CD4-positive, alpha-beta T cell treated with Interleukin-12 subunit alpha and Interleukin-12 subunit beta, for 1 hour (primary cell): ENCODE results near the gene UBXN7.
"Not testable (repeated sequence)": the region's sequence is repeated elsewhere in the genome, so short reads cannot be mapped to it uniquely, and the experiment has no call there.

Experiments
- DNase-seq: peaks from one replicate; pipeline ENCODE4 v3.0.0-alpha.2; 2020

UBXN7 gene

GRCh38 chr3:196412704-196413103, 19.5 kb downstream of the UBXN7 start:
- DNase-seq = no peak

DNA sequence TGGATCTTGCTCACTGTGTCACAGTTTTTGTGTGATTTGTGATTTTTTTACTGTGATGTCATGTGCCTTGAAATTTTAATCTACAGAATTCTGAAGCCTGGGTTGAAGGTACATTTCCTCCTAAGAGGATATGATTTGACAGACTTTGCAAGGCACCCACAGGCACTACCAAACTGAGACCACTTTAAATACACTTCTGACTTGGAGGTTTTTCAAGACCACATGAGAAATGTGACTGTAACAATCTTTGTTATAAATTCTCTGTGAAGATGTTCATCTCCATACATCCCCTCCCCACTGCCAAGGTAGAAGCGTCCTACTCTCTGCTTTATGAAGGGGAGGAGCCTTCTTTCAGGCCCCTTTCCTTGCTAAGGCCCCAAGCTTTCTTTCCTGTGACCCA, 22.8 kb downstream of the UBXN7 start:
- no peak for DNase-seq

DNA sequence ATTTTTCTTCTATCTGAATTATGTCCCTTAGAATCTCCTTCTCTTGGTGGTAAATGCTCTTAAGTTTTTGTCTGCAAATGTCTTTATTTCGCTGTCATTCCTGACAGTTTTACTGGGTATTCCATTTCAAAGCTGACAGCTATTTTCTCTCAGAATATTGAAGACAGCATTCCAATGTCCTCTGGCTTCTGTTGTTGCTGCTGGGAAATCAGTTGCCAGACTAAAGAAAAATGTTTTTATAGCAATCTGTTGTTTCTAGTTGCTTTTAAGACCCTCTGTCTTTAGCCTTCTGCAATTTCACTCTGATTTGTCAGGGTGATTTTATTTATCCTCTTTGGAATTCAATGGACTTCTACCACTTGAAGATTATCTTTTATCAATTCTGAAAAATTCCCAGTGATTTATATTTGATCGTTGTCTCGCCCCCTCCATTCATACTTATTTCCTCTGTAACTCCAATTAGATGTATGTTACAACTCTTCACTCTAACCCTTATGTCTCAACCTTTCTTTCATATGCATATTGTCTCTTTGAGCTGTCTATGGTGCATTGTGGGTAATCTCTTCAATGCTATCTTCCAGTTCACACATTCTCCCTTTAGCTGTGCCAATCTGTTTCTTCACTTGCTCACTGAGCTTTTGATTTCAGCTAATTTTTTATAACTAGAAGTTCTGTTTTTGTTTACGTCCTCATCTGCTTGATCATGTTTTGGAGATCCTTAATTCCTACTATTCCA, 23.5 kb downstream of the UBXN7 start:
- DNase-seq = no peak

- DNase-seq = no peak
These were observed 25.3 kb downstream of the UBXN7 start for GRCh38 chr3:196406811-196407470.

GRCh38 chr3:196400331-196400730, 31.9 kb downstream of the UBXN7 start:
- no peak for DNase-seq

DNA sequence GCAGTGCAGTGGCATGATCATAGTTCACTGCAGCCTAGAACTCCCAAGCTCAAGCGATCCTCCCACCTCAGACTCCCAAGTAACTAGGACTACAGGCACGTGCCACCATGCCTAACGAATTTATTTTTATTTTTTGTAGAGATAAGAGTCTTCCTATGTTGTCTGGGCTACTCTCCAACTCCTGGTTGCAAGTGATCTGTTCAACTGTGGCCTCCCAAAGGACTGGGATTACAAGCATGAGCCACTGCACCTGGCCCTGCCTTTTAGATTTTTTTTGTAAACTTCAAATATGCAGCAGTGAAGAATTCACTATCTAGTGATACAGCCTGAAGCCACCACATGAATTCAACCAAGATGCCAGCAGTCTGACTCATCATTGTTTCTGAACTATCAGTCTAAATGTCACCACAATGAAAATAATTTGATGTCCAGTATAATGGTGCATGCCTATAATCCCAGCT, 32.7 kb downstream of the UBXN7 start:
- no peak for DNase-seq

DNA sequence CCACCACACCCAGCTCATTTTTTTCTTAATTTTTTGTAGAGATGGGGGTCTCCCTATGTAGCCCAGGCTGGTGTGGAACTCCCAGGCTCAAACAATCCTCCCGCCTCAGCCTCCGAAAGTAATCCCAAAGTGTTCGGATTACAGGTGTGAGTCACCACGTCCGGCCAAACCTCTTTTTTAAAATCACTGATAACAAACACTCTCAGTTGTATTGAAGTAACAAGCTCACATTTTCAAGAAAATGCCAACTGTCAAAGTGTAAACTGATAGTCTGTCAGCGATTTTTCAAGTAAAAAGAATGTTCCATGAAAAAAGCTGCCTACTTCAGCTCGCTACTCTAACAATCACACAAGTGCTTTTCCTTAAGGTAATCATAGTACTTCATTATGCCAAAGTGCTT, 33.4 kb downstream of the UBXN7 start:
- no peak for DNase-seq

- DNase-seq = no peak
These were observed 34.3 kb downstream of the UBXN7 start for GRCh38 chr3:196397941-196398340.

- DNase-seq = no peak
These were observed 42.1 kb downstream of the UBXN7 start for GRCh38 chr3:196390116-196390515.

- DNase-seq = no peak
These were observed 43.3 kb downstream of the UBXN7 start for GRCh38 chr3:196388956-196389355.

- DNase-seq = not testable (repeated sequence)
These were observed 44.3 kb downstream of the UBXN7 start for GRCh38 chr3:196387941-196388340.

- not testable (repeated sequence) for DNase-seq
These were observed 45.4 kb downstream of the UBXN7 start for GRCh38 chr3:196386797-196387196.

- DNase-seq = not testable (repeated sequence)
These were observed 46.2 kb downstream of the UBXN7 start for GRCh38 chr3:196386034-196386433.

DNA sequence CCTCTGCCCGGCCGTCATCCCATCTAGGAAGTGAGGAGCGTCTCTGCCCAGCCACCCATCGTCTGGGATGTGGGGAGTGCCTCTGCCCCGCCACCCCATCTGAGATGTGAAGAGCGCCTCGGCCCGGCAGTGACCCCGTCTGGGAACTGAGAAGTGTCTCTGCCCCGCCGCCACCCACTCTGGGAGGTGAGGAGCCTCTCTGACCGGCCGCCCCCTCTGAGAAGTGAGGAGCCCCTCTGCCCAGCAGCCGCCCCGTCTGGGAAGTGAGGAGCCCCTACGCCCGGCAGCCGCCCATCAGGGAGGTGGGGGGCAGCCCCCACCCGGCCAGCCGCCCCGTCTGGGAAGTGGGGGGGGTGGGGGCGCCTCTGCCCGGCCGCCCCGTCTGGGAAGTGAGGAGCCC, 46.8 kb downstream of the UBXN7 start:
- DNase-seq = not testable (repeated sequence)

DNA sequence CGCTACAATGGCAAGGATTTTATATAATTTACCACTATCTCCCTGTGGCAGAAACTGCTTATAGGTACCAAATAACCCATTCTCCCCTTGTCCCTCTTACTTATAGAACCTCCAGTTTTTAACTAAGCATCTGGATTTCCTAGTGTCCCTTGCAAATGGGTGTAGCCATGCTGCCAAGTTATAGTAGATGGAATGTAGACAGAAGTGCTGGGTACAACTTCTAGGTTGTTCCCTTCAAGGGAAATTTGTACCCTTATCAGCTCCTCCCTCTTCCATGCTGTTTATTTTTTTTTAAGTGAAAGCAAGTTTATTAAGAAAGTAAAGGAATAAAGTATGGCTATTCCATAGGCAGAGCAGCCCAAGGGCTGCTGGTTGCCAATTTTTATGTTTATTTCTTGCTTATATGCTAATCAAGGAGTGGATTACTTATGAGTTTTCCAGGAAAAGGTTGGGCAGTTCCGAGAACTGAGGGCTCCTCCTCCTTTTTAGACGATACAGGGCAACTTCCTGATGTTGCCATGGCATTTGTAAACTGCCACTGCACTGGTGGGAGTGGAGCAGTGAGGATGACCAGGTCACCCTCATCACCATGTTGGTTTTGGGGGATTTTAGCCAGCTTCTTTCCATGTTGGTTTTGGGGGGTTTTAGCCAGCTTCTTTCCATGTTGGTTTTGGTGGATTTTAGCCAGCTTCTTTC, 53.9 kb downstream of the UBXN7 start:
- no peak for DNase-seq

DNA sequence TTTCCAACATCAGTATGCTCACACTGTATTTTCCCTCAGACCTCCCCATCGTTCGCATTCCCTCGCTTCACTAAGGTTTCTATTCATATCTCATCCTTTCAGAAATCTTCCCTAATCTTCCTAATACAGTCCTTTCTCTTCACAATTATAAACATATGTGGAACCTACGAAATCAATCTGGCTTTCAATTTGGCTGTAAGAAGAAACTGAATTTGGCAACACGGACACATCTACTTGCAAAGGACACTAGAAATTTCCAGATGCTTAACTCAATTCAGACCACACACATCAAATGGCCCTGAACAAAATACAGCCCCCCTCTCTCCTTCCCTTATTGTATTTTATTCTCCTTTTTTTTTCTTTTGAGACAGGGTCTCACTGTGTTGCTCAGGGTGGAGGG, 54.9 kb downstream of the UBXN7 start:
- DNase-seq = no peak

- no peak for DNase-seq
These were observed 66.5 kb downstream of the UBXN7 start for GRCh38 chr3:196365736-196366135.

DNA sequence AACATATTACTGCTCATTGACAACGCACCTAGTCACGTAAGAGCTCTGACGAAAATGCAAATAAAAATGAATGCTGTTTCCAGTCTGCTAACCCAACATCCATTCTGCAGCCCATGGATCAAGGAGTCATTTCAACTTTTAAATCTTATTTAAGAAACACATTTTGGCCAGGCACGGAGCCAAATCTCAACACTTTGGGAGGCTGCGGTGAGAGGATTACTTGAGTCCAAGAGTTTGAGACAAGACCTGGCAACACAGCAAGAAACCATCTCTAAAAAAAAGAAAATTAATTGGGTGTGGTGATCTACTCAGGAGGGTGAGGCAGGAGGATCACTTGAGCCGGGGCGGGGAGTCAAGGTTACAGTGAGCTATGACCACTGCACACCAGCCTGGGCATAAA, 71.6 kb downstream of the UBXN7 start:
- DNase-seq = no peak

DNA sequence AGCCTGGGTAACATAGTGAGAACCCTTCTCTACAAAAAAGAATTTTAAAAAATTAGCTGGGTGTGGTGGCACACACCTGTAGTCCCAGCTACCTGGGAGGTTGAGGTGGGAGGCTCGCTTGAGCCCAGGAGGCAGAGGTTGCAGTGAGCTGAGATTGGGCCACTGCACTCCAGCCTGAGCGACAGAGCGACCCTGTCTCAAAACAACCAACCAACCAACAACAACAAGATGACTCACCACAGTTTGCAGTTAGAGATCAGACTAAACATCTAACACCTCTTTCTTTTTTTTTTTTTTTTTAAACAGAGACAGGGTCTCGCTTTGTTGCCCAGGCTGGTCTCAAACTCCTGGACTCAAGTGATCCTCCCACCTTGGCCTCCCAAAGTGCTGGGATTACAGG, 73.7 kb downstream of the UBXN7 start:
- not testable (repeated sequence) for DNase-seq

DNA sequence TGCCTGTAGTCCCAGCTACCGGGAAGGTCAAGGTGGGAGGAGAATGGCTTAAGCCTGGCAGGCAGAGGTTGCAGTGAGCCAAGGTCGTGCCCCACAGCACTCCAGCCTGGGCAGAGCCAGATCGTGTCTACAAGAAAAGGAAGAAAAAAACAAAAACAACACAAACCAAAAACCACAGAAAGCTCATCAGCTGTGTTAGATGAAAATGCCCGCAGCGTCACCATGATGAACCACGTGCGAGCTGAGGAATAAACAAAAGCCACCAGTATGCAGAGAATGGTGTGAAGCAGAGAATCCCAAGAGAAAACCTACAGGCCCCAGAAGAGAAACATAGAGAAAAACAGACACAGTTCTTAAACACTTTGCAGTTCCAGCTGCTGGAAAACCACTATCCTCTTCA, 74.3 kb downstream of the UBXN7 start:
- DNase-seq = peak; percentile 26

GRCh38 chr3:196356556-196356955, 75.7 kb downstream of the UBXN7 start:
- no peak for DNase-seq

GRCh38 chr3:196355668-196356067, 76.6 kb downstream of the UBXN7 start:
- no peak for DNase-seq

DNA sequence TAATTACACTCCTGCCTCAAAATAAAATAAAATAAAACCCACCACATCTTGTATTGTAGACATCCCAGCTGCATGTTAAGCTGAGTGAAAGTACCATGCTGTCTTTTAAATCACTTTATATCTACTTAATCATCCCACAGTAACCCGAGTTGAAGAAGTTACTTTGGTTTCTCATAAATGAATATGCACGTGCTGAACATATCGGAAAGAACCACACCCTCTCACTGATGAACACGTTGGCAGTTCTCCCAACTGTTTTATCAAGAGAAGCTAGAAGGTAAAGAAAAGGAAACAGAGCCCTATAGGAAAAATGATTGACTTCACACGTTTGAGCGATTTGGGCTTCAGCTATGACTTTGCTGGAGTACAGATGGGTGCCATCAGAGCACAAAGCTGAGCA, 78.1 kb downstream of the UBXN7 start:
- DNase-seq = no peak

- DNase-seq = no peak
These were observed 80.7 kb downstream of the UBXN7 start for GRCh38 chr3:196351541-196351940.
